ENCODE measurements around the gene SPATA9. TPM values are rescaled to one million over a fixed set of nuclear protein-coding genes. Genes with fewer than 3 reads are reported as not detected.

The SPATA9 gene
- total and polyA plus RNA-seq, 9 of the 15 experiments (the other 6 are each of a cell fraction or from before 2014, with no cell fraction given): 0.16 to 5.5 (median 0.39) TPM; not detected in 3

DNA sequence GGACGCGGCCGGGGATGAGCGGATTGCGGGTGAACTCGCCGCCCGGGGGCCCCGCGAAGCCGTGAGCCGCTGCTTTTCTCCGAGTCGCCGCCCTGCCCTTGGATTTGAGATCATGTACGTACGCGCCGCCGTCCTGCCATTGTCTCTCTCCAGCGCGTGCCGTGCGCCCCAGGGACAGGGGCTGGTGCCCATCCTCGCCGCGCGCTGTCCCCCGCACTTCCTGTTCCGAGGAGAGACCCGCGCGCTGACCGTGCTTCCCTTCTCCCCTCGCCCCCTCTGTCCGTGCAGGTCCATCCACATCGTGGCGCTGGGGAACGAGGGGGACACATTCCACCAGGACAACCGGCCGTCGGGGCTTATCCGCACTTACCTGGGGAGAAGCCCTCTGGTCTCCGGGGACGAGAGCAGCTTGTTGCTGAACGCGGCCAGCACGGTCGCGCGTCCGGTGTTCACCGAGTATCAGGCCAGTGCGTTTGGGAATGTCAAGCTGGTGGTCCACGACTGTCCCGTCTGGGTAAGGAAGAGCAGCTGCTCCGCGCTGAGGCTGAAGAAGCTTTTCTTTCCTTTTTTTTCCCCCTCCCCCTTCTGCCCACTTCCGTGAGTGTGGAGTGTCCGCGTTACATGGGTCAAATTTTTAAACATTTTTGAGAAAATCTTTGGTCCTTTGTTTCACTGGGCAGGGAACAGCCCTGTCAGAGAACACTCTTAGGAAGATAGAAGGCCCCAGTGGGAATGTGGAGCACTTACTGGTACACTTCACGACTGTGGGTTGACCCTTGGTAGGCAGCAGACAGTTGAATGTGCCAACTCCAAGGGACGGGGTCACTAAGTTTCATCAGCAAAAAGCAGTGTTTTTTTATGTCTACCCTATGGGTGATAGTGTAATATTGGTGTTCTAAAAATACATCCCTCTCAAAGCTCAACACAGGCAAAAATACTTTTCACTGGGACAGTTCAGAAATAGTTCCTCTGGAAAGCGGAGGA is 49.1 kb upstream of the SPATA9 start (continued):
- peak; percentile 76; the same call in 1 of the 2 replicates for TF ChIP-seq CBFB (CRISPR knock-in tag; IDR thresholded peaks at IDR 0.05)
- TF ChIP-seq, protein P1, sequence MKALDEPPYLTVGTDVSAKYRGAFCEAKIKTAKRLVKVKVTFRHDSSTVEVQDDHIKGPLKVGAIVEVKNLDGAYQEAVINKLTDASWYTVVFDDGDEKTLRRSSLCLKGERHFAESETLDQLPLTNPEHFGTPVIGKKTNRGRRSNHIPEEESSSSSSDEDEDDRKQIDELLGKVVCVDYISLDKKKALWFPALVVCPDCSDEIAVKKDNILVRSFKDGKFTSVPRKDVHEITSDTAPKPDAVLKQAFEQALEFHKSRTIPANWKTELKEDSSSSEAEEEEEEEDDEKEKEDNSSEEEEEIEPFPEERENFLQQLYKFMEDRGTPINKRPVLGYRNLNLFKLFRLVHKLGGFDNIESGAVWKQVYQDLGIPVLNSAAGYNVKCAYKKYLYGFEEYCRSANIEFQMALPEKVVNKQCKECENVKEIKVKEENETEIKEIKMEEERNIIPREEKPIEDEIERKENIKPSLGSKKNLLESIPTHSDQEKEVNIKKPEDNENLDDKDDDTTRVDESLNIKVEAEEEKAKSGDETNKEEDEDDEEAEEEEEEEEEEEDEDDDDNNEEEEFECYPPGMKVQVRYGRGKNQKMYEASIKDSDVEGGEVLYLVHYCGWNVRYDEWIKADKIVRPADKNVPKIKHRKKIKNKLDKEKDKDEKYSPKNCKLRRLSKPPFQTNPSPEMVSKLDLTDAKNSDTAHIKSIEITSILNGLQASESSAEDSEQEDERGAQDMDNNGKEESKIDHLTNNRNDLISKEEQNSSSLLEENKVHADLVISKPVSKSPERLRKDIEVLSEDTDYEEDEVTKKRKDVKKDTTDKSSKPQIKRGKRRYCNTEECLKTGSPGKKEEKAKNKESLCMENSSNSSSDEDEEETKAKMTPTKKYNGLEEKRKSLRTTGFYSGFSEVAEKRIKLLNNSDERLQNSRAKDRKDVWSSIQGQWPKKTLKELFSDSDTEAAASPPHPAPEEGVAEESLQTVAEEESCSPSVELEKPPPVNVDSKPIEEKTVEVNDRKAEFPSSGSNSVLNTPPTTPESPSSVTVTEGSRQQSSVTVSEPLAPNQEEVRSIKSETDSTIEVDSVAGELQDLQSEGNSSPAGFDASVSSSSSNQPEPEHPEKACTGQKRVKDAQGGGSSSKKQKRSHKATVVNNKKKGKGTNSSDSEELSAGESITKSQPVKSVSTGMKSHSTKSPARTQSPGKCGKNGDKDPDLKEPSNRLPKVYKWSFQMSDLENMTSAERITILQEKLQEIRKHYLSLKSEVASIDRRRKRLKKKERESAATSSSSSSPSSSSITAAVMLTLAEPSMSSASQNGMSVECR (CRISPR knock-in tag; IDR thresholded peaks at IDR 0.05): peak; percentile 79
- TF ChIP-seq ZBTB17 (CRISPR knock-in tag; IDR thresholded peaks at IDR 0.05): 0 out of 2 replicates have a peak, but pooled peaks have one; percentile 1
- TF ChIP-seq, protein P2, sequence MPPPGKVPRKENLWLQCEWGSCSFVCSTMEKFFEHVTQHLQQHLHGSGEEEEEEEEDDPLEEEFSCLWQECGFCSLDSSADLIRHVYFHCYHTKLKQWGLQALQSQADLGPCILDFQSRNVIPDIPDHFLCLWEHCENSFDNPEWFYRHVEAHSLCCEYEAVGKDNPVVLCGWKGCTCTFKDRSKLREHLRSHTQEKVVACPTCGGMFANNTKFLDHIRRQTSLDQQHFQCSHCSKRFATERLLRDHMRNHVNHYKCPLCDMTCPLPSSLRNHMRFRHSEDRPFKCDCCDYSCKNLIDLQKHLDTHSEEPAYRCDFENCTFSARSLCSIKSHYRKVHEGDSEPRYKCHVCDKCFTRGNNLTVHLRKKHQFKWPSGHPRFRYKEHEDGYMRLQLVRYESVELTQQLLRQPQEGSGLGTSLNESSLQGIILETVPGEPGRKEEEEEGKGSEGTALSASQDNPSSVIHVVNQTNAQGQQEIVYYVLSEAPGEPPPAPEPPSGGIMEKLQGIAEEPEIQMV (tag; conservative IDR thresholded peaks at IDR 0.05; ENCODE audit: low read depth): no peak
- peak in 1 of 2 experiments; percentile 50; a peak in 1 of 4 replicates for TF ChIP-seq NONO (IDR thresholded peaks at IDR 0.05; ENCODE audit: low read depth in 2 of 2, low read length in 1 of 2)
- TF ChIP-seq KDM4B (IDR thresholded peaks at IDR 0.05; ENCODE audit: borderline replicate concordance in 2 of 2, low read depth in 1 of 2): 0 out of 4 replicates have a peak, but pooled peaks of 1 of the 2 experiments have one; percentile 59
- TF ChIP-seq HLTF (IDR thresholded peaks at IDR 0.05): 0 out of 2 replicates have a peak, but pooled peaks have one; percentile 15
- TF ChIP-seq RFX5 (IDR thresholded peaks at IDR 0.05; ENCODE audit: low read depth, low read length): no peak
- no peak for TF ChIP-seq KHSRP (IDR thresholded peaks at IDR 0.05)
- no peak for TF ChIP-seq ZNF699 (CRISPR knock-in tag; IDR thresholded peaks at IDR 0.05; ENCODE audit: insufficient replicate concordance)
- no peak for TF ChIP-seq TAF9B (IDR thresholded peaks at IDR 0.05; ENCODE audit: partially characterized antibody)
- TF ChIP-seq ELF4 (CRISPR knock-in tag; IDR thresholded peaks at IDR 0.05): 0 out of 2 replicates have a peak, but pooled peaks have one; percentile 20
- no peak for TF ChIP-seq SMARCC2 (IDR thresholded peaks at IDR 0.05; ENCODE audit: low read depth)
- no peak for TF ChIP-seq SAFB (IDR thresholded peaks at IDR 0.05; ENCODE audit: borderline replicate concordance, low read depth, low read length)
- 0 out of 2 replicates have a peak, but pooled peaks have one; percentile 47 for TF ChIP-seq ARID2 (IDR thresholded peaks at IDR 0.05)
- peak; percentile 77 for TF ChIP-seq POLR2G (IDR thresholded peaks at IDR 0.05; ENCODE audit: low read depth, low read length)
